Measurements from ENCODE around the gene OR13C8. TPM values are rescaled to one million over a fixed set of nuclear protein-coding genes. Genes with fewer than 3 reads are reported as not detected.

OR13C8 gene
- total RNA-seq, 1 experiment from 2014 or later, result not detected

- Mint-ChIP-seq H3K27ac (ENCODE audit: unreplicated experiment) (no peak overlapping the region), H3K27me3 (ENCODE audit: unreplicated experiment) (no peaks in the 10 kb centered on the region), H3K4me3 (ENCODE audit: low read depth, unreplicated experiment) (no peak overlapping the region), H3K9me3 (ENCODE audit: low read depth, unreplicated experiment) (no peaks in the 10 kb centered on the region), H3K36me3 (ENCODE audit: insufficient read depth, unreplicated experiment) (no peaks in the 10 kb centered on the region), H3K4me1 (ENCODE audit: low read depth, unreplicated experiment) (no peaks in the 10 kb centered on the region)
- TF ChIP-seq, protein P1, sequence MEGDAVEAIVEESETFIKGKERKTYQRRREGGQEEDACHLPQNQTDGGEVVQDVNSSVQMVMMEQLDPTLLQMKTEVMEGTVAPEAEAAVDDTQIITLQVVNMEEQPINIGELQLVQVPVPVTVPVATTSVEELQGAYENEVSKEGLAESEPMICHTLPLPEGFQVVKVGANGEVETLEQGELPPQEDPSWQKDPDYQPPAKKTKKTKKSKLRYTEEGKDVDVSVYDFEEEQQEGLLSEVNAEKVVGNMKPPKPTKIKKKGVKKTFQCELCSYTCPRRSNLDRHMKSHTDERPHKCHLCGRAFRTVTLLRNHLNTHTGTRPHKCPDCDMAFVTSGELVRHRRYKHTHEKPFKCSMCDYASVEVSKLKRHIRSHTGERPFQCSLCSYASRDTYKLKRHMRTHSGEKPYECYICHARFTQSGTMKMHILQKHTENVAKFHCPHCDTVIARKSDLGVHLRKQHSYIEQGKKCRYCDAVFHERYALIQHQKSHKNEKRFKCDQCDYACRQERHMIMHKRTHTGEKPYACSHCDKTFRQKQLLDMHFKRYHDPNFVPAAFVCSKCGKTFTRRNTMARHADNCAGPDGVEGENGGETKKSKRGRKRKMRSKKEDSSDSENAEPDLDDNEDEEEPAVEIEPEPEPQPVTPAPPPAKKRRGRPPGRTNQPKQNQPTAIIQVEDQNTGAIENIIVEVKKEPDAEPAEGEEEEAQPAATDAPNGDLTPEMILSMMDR (IDR thresholded peaks at IDR 0.05; ENCODE audit: unreplicated experiment), result no peak
- intact Hi-C loops (cut with micrococcal nuclease; ENCODE audit: unreplicated experiment), result loop anchor here (10.0 kb wide), 1 partner anchor 139 kb away; the partner anchor contains the start of gene NIPSNAP3A
- no peak for DNase-seq
- BruUV-seq (replicated peaks), result no TSS peak
- CTCF ChIA-PET, result no interaction called here
Observed at GRCh38 chr9:104606152-104606551, 37.2 kb downstream of the OR13C8 start.

GRCh38 chr9:104608336-104608735, 39.4 kb downstream of the OR13C8 start:
- H3K4me3 Mint-ChIP-seq (ENCODE audit: low read depth, unreplicated experiment), result no peak overlapping the region
- no TSS peak for BruUV-seq (replicated peaks)
- no peaks in the 10 kb centered on the region for H3K9me3 Mint-ChIP-seq (ENCODE audit: low read depth, unreplicated experiment)
- no peaks in the 10 kb centered on the region for H3K36me3 Mint-ChIP-seq (ENCODE audit: insufficient read depth, unreplicated experiment)
- intact Hi-C loops (cut with micrococcal nuclease; ENCODE audit: unreplicated experiment), result loop anchor here (10.0 kb wide), 1 partner anchor 136 kb away; the partner anchor contains the start of gene NIPSNAP3A
- TF ChIP-seq, protein P1 (IDR thresholded peaks at IDR 0.05; ENCODE audit: unreplicated experiment), result no peak
- CTCF ChIA-PET, result no interaction called here
- no peaks in the 10 kb centered on the region for H3K4me1 Mint-ChIP-seq (ENCODE audit: low read depth, unreplicated experiment)
- no peak overlapping the region for H3K27ac Mint-ChIP-seq (ENCODE audit: unreplicated experiment)
- H3K27me3 Mint-ChIP-seq (ENCODE audit: unreplicated experiment), result no peaks in the 10 kb centered on the region
- DNase-seq, result no peak

GRCh38 chr9:104611213-104611612, 42.2 kb downstream of the OR13C8 start:
- TF ChIP-seq, protein P1 (IDR thresholded peaks at IDR 0.05; ENCODE audit: unreplicated experiment), result no peak
- Mint-ChIP-seq H3K27me3 (ENCODE audit: unreplicated experiment) (no peaks in the 10 kb centered on the region), H3K9me3 (ENCODE audit: low read depth, unreplicated experiment) (no peaks in the 10 kb centered on the region), H3K4me1 (ENCODE audit: low read depth, unreplicated experiment) (no peaks in the 10 kb centered on the region), H3K27ac (ENCODE audit: unreplicated experiment) (no peak overlapping the region), H3K4me3 (ENCODE audit: low read depth, unreplicated experiment) (no peak overlapping the region), H3K36me3 (ENCODE audit: insufficient read depth, unreplicated experiment) (no peaks in the 10 kb centered on the region)
- BruUV-seq (replicated peaks), result no TSS peak
- CTCF ChIA-PET, result no interaction called here
- intact Hi-C loops (cut with micrococcal nuclease; ENCODE audit: unreplicated experiment), result no loop called here
- no peak for DNase-seq

DNA sequence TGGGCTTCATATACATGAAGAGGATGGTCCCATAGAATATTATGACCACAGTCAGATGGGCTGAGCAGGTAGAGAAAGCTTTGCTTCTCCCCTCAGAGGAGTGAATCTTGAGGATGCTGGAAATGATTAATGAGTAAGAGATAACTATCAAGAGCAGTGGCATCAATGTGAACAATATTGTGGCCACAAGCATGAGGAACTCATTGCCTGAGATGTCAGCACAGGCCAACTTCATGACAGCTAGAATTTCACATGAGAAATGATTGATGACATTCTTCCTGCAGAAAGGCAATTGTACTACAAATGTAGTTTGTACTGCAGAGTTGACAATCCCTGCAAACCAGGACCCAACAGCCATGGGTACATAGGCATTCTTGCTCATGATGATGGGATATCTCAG, 48.5 kb downstream of the OR13C8 start:
- H3K27me3 Mint-ChIP-seq (ENCODE audit: unreplicated experiment), result no peaks in the 10 kb centered on the region
- no peak overlapping the region for H3K27ac Mint-ChIP-seq (ENCODE audit: unreplicated experiment)
- TF ChIP-seq, protein P1 (IDR thresholded peaks at IDR 0.05; ENCODE audit: unreplicated experiment), result no peak
- H3K4me3 Mint-ChIP-seq (ENCODE audit: low read depth, unreplicated experiment), result no peak overlapping the region
- no peak for DNase-seq
- H3K4me1 Mint-ChIP-seq (ENCODE audit: low read depth, unreplicated experiment), result no peaks in the 10 kb centered on the region
- intact Hi-C loops (cut with micrococcal nuclease; ENCODE audit: unreplicated experiment), result no loop called here
- no peaks in the 10 kb centered on the region for H3K9me3 Mint-ChIP-seq (ENCODE audit: low read depth, unreplicated experiment)
- CTCF ChIA-PET, result no interaction called here
- no TSS peak for BruUV-seq (replicated peaks)
- H3K36me3 Mint-ChIP-seq (ENCODE audit: insufficient read depth, unreplicated experiment), result no peaks in the 10 kb centered on the region
